Daoy (cell line): ENCODE results near the gene CYP26C1. TPM values are rescaled to one million over a fixed set of nuclear protein-coding genes. Genes with fewer than 3 reads are reported as not detected.
"Not testable (repeated sequence)": the region's sequence is repeated elsewhere in the genome, so short reads cannot be mapped to it uniquely, and the experiment has no call there.

Source experiments
- DNase-seq: peaks from one replicate; pipeline ENCODE4 v3.0.0-alpha.2; 2015; ENCODE audit warnings: low read depth
- total RNA-seq: library from RNA; depleted of rRNA; stranded (reverse); fragments of >200 nt; shearing (Covaris generic); gene quantifications from 2 replicates; pipeline ENCODE4 v1.2.3, GENCODE V29; 2014

Gene CYP26C1
- total RNA-seq, 1 experiment from 2014 or later, result 0.11 TPM

- no peak for DNase-seq
Measured at GRCh38 chr10:93076871-93077270, 16.3 kb downstream of the CYP26C1 start.

DNA sequence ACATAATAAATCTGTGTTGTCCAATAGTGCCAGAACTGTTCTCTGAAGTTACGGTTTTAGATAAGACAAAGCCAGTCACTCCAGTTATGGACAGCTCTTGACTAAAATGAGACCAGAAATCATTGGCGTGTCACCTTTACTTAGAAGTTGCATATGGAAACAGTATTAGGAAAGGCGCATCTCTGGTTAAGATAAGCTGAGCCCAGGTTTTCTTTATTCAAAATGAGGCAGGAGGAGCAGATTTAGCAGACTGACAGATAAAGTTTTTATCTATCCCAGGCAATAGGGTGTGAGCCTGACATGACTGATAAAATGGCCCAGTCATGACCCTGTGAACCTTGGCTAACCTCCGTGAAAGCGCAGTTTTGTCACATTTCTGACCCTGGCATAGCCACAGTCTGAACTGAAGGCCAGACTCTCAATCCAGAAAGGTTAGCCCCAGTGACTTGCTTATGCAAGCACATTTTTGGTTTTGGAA is 17.3 kb downstream of the CYP26C1 start:
- no peak for DNase-seq

- no peak for DNase-seq
Measured at GRCh38 chr10:93079663-93080349, 19.2 kb downstream of the CYP26C1 start.

DNA sequence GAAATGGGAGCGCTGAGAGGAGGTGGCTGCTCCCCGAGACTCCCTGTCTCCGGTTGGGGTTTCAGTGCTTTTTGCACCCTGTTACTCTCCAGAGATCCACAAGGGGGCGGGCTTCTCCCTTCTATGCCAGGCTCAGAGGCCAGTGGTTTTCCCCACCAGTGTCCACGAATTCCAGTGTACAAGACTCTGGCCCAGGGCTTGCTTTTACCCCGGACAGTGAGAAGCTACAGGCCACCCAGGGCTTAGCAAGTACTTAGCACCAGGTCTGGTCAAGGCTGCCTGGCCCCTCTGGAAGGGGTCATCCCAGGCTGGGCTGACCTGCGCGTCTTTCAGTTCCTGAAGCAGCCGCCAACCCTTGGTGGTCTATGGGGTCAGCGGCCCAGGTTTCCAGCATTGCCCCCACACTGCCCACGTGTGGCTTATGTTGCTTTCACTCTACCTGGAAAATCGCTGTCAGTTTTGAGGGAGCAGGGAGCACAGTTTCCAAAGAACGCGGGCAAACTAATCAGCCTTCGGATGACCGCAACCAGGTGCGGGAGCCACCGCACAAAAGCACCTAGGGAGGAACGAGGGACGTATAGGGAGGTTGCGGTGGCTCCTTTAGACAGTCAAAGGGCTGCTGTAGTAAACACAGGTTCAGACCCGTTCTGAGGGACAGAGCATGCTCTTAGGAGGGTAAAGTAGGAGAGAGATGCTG is 19.9 kb downstream of the CYP26C1 start:
- DNase-seq, result no peak

- no peak for DNase-seq
Measured at GRCh38 chr10:93081318-93081717, 20.7 kb downstream of the CYP26C1 start.

- no peak for DNase-seq
Measured at GRCh38 chr10:93081834-93082233, 21.2 kb downstream of the CYP26C1 start.

DNA sequence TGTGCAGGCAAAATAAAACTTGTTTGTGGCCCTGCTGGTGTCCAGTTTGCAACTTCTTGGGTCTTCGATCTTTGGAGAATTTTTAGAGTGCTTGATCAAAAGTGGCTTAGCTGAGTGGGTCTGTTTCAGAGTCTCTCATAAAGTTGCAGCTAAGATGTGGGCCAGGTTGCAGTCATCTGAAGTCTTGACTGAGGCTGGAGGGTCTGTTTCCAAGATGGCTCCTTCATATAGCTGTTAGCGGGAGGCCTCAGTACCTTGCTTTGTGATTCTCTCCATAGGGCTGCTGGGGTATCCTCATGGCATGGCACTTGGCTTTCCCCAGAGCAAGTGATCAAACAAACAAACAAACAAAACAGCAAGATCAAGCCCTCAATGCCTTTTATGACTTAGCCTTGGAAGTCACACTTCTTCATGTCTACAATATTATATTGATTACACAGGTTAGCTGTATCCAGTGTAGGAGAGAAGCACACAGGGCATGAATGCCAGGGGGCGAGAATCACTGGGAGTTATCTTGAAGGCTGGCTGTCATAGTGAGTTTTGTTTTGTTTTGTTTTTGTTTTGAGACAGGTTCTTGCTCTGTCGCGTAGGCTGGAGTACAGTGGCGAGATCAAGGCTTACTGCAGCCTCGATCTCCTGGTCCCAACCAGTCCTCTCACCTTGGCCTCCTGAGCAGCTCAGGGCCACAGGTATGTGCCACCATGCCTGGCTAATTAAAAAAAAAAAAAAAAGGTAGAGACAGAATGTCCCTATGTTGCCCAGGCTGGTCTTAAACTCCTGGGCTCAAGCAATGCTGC is 23.3 kb downstream of the CYP26C1 start:
- no peak for DNase-seq

DNA sequence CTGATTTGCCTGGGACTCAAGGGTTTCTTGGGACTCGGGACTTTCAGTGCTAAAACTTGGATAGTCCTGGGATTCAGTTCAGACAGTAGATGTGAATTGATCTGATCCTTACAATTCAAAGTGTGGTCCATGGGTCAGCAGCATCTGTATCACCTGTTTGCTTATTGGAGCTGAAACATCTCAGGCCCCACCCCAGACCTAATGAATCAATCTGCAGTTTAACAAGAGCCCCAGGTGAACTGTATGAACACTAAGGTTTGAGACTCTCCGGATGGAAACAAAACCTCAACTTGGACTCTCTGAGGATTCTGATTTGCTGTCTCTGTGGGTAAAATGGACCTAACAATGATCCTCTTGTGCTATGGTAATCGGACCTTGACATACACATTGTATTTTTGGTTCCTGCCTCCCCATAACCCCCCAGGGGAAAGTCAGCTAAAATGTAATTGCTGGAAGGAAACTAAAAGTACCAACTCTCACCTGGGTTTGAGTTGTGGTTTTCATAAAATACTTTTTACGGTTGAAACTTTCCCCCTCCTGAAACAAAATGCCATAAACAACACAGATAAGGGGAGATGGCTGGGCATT is 24.8 kb downstream of the CYP26C1 start:
- no peak for DNase-seq

DNA sequence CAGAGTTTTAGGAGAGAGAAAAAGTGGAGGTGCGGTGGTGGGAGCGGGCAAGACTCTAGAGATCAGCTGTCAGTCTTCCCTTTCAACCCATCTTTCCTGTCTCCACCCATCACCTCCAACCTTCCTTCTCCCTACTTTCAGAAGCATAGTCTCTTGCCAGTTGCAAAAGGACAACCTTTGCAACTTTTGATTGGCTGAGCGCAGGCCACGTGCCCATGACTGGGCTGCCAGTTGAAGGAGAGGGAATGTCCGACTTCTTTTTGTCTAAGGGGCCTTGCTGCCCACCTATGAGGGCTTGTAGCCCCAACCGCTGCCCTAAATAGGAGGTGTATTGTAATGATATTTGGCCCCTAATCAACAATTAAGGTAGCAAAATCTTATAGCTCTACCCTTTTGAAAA is 25.7 kb downstream of the CYP26C1 start:
- DNase-seq, result no peak

DNA sequence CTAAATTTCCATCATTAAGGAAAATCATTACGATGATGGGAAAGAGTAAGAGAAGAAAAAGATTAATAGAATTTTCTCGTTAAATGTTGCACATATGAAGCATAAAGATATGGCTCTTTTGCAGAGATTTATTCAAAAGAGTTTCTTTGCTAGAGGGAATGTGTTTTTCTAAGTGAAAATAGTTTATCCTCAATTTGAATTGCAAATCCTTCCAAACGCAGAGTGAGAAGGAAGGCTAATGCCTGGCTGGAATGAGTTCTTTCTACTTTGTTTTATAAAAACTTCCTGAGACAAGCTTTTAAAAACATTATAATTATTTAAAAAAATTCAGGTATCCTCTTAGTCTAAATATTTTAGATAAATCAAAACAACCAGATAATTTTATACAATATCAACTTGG is 27.2 kb downstream of the CYP26C1 start:
- DNase-seq, result no peak

- no peak for DNase-seq
Measured at GRCh38 chr10:93088466-93088865, 27.9 kb downstream of the CYP26C1 start.

- DNase-seq, result no peak
Measured at GRCh38 chr10:93090619-93091018, 30.0 kb downstream of the CYP26C1 start.

DNA sequence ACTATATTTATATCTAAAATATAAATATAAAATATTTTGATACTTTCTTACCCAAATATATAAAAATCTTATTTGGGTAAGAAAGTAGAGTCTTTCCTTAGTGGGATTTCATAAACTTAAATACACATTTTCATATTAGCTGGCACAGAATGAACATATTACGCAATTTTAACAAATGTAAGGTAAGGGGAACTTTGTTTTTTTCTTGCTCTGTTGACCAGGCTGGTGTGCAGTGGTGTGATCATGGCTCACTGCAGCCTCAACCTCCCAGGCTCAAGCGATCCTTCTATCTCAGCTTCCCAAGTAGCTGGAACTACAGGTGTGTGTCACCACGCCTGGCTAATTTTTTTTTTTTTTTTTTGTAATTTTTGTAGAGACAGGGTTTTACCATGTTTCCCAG is 31.4 kb downstream of the CYP26C1 start:
- no peak for DNase-seq

DNA sequence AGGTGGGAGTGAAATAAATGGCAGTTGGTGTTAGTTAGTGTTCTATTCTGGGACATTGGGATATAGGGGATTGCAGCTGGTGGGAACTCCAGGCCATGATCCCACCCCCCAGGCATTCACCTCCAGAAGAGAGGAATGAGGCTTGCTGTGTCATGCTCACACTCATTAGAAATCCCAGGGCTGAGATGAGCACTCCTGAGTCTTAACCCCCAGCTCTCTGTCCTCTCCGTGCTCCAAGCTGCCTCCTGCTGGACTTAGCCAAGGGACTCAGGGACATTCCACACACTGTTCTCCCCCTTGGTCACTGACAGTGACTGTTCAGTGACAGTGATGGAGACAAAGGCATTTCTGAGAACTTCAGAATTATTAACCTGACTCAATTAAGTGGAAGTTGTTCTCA is 34.6 kb downstream of the CYP26C1 start:
- DNase-seq, result no peak

- no peak for DNase-seq
Measured at GRCh38 chr10:93096901-93097300, 36.3 kb downstream of the CYP26C1 start.

DNA sequence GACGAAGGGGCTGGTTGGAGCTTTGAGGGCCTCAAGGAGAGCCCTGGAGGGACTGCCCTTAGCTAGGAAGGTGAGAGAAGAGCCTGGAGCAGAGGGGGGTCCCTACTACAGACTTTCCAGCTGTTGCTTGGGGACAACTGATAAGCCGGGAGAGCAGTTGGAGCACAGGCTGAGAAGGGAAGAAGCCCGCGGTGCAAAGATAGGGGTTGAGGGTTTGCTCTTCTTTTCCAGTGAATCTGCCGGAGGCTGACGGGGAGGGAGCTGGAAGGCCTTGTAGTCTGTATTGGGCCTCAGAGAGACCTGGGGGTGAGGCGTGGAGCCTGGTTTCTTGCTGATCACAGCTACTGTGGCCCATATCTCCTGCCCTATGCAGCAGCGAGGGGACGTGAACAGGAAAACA is 36.8 kb downstream of the CYP26C1 start:
- no peak for DNase-seq

GRCh38 chr10:93098816-93099215 is 38.2 kb downstream of the CYP26C1 start:
- no peak for DNase-seq

- no peak for DNase-seq
Measured at GRCh38 chr10:93099670-93100069, 39.1 kb downstream of the CYP26C1 start.

DNA sequence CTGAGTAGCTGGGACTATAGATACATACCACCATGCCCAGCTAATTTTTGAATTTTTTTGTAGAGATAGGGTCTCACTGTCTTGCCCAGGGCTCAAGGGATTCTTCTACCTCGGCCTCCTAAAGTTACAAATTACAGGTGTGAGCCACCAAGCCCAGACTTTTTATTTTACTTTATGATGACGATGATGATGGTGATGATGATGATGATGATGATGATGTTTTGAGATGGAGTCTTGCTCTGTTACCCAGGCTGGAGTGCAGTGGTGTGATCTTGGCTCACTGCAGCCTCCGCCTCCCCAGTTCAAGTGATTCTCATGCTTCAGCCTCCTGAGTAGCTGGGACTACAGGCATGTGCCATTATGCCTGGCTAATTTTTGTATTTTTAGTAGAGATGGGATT is 40.5 kb downstream of the CYP26C1 start:
- DNase-seq, result not testable (repeated sequence)

DNA sequence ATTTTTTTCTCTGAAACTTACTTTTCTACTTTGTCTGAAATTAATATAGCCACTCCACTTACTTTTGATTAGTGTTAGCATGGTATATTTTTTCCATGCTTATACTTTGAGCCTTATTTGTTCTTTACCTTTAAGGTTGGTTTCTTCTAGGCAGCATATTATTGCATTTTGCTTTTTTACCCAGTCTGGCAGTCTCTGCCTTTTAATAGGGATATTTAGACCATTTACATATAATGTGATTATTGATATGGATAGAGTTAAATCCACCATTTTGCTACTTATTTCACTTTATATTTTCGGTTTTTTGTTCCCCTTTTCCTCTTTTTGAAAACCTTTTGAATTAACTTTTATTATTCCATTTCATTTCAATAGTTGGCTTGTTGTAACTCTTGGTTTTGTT is 43.4 kb downstream of the CYP26C1 start:
- DNase-seq, result no peak

- DNase-seq, result no peak
Measured at GRCh38 chr10:93106631-93107072, 46.1 kb downstream of the CYP26C1 start.

- DNase-seq, result no peak
Measured at GRCh38 chr10:93110472-93111146, 50.0 kb downstream of the CYP26C1 start.
